ENCODE results near the gene CCNY.

- no peak for TF ChIP-seq CTCF (IDR thresholded peaks at IDR 0.05; ENCODE audit: low read depth, low read length)
- no peak for TF ChIP-seq EZH2phosphoT487 (IDR thresholded peaks at IDR 0.05; ENCODE audit: low read depth)
These were observed 35.4 kb downstream of the CCNY start for GRCh38 chr10:35371731-35372130.

Data from OCI-LY3 (cell line).